Left lung (tissue), 10 donors: ENCODE measurements around the gene SLCO1B1. TPM values are rescaled to one million over a fixed set of nuclear protein-coding genes. Genes with fewer than 3 reads are reported as not detected.
A peak's percentile ranks its signal among the peaks of the same experiment; 100 is the strongest.

Experiments
- ATAC-seq: fragments of 200-7000 bp; cut with Tn5 transposase; one replicate; pipeline ENCODE4 v1.9.1; 2020; ENCODE audit warnings: moderate library complexity
- DNase-seq, 4 donors: peaks; one replicate each; pipeline ENCODE4 v3.0.0-alpha.2; 2013 to 2020
- H3K27ac ChIP-seq, 2 donors: fragments of 200-600 bp; sonication (generic) in 1 of 2; one replicate each; pipeline versions ENCODE4 v1.5.0 to v1.8.0; 2020 to 2021
- H3K27me3 ChIP-seq, 2 donors: fragments of 200-600 bp; sonication (generic) in 1 of 2; one replicate each; pipeline versions ENCODE4 v1.5.0 to v1.8.0; 2020 to 2021
- H3K36me3 ChIP-seq, 2 donors: fragments of 200-600 bp; sonication (generic) in 1 of 2; one replicate each; pipeline versions ENCODE4 v1.5.0 to v1.8.0; 2020 to 2021
- H3K4me1 ChIP-seq, 2 donors: fragments of 200-600 bp; one replicate each; pipeline ENCODE4 v1.8.0; 2021
- H3K4me3 ChIP-seq, 2 donors: fragments of 200-600 bp; sonication (generic) in 1 of 2; one replicate each; pipeline versions ENCODE4 v1.5.0 to v1.8.0; 2020 to 2021; ENCODE audit warnings: mild to moderate bottlenecking in 1 of 2
- H3K9me3 ChIP-seq, 2 donors: fragments of 200-600 bp; sonication (generic) in 1 of 2; one replicate each; pipeline versions ENCODE4 v1.5.0 to v1.8.0; 2020 to 2021
- CTCF ChIP-seq, 2 donors: fragments of 200-600 bp; sonication (generic) in 1 of 2; IDR thresholded peaks; one replicate each; pipeline versions ENCODE4 v1.5.0 to v1.8.0; 2021; ENCODE audit warnings: antibody characterized with exemption in 2 of 2
- intact Hi-C, 2 donors: fragments of 100-400 bp; cut with DNase I; formaldehyde crosslinking; loops; one replicate each; pipeline versions ENCODE4 v1.11.2 to v1.14.2; 2022
- polyA plus RNA-seq, 6 donors: library from polyadenylated mRNA; unstranded; fragments of 120-200 nt; gene quantifications; one replicate each; pipeline ENCODE4 v1.2.1, GENCODE V29; 2013; ENCODE audit not compliant: insufficient read length in 6 of 6
- total RNA-seq, 2 donors: library from RNA; stranded (reverse); fragmentation: NEBNext Ultra II Directional; extraction: Animal tissue kit (Norgen Biotek cat#: 25700); gene quantifications; one replicate each; pipeline ENCODE4 v1.2.1, GENCODE V29; 2021
- donor health status: DM: no; HTN: yes; CAD: no.
- donor health status: DM: no; HTN: no; CAD: no.

Gene SLCO1B1
- total and polyA plus RNA-seq, 8 donors: not detected

GRCh38 chr12:21221778-21222177 lies 90.8 kb downstream of the SLCO1B1 start:
- no peaks in the 10 kb centered on the region for H3K4me1 ChIP-seq
- TF ChIP-seq CTCF (IDR thresholded peaks at IDR 0.05): no peak
- H3K27ac ChIP-seq: no peak overlapping the region
- H3K4me3 ChIP-seq: no peak overlapping the region
- DNase-seq: no peak
- intact Hi-C loops: no loop called here
- no peaks in the 10 kb centered on the region for H3K9me3 ChIP-seq
- H3K36me3 ChIP-seq: no peaks in the 10 kb centered on the region
- no peak for ATAC-seq
- H3K27me3 ChIP-seq: no peaks in the 10 kb centered on the region

GRCh38 chr12:21223930-21224329 lies 92.9 kb downstream of the SLCO1B1 start:
- intact Hi-C loops: no loop called here
- Histone ChIP-seq H3K36me3 (no peaks in the 10 kb centered on the region), H3K27ac (no peak overlapping the region), H3K27me3 (no peaks in the 10 kb centered on the region), H3K4me1 (no peaks in the 10 kb centered on the region), H3K9me3 (no peaks in the 10 kb centered on the region), H3K4me3 (no peak overlapping the region)
- DNase-seq (no peak), ATAC-seq (no peak)
- no peak for TF ChIP-seq CTCF (IDR thresholded peaks at IDR 0.05)

- Histone ChIP-seq H3K27ac (no peak overlapping the region), H3K4me3 (no peak overlapping the region), H3K4me1 (no peaks in the 10 kb centered on the region), H3K9me3 (no peaks in the 10 kb centered on the region), H3K27me3 (no peaks in the 10 kb centered on the region), H3K36me3 (no peaks in the 10 kb centered on the region)
- ATAC-seq (no peak), DNase-seq (no peak)
- intact Hi-C loops: no loop called here
- TF ChIP-seq CTCF (IDR thresholded peaks at IDR 0.05): no peak
Measured at GRCh38 chr12:21234395-21234794, 103.4 kb downstream of the SLCO1B1 start.

- no peaks in the 10 kb centered on the region for H3K36me3 ChIP-seq
- H3K4me1 ChIP-seq: no peaks in the 10 kb centered on the region
- no peak overlapping the region for H3K4me3 ChIP-seq
- no peaks in the 10 kb centered on the region for H3K27me3 ChIP-seq
- intact Hi-C loops: no loop called here
- ATAC-seq (no peak), DNase-seq (no peak)
- no peaks in the 10 kb centered on the region for H3K9me3 ChIP-seq
- no peak overlapping the region for H3K27ac ChIP-seq
- no peak for TF ChIP-seq CTCF (IDR thresholded peaks at IDR 0.05)
Measured at GRCh38 chr12:21239866-21240265, 108.9 kb downstream of the SLCO1B1 start.

- no peak for TF ChIP-seq CTCF (IDR thresholded peaks at IDR 0.05)
- intact Hi-C loops: no loop called here
- no peak for DNase-seq
- Histone ChIP-seq H3K27me3 (no peaks in the 10 kb centered on the region), H3K27ac (no peak overlapping the region), H3K4me3 (no peak overlapping the region), H3K4me1 (no peaks in the 10 kb centered on the region), H3K9me3 (no peaks in the 10 kb centered on the region), H3K36me3 (no peaks in the 10 kb centered on the region)
- peak; percentile 29 for ATAC-seq
Measured at GRCh38 chr12:21248679-21249078, 117.7 kb downstream of the SLCO1B1 start.
